NCI-H2081 (cell line): ENCODE results near the gene COX7A1.
"Not testable (repeated sequence)": the region's sequence is repeated elsewhere in the genome, so short reads cannot be mapped to it uniquely, and the experiment has no call there.

ENCODE experiments used
- DNase-seq, 2 experiments: peaks; one replicate each; lab custom pipeline; 2025; lab: John Stamatoyannopoulos, UW

The COX7A1 gene

GRCh38 chr19:36152352-36153091 is at the start of gene COX7A1:
TSS of gene COX7A1 (minus strand) at chr19:36152447. CDS start at chr19:36152407, 40 bp downstream.
- DNase-seq: no peak

GRCh38 chr19:36201684-36202083 is 49.4 kb upstream of the COX7A1 start:
- DNase-seq: no peak

GRCh38 chr19:36198119-36198518 is 45.9 kb upstream of the COX7A1 start:
- DNase-seq: no peak

GRCh38 chr19:36196249-36196648 is 44.0 kb upstream of the COX7A1 start:
- DNase-seq: no peak

GRCh38 chr19:36186722-36187121 is 34.5 kb upstream of the COX7A1 start:
- not testable (repeated sequence) for DNase-seq

GRCh38 chr19:36183245-36183628 is 31.0 kb upstream of the COX7A1 start:
- no peak for DNase-seq

- DNase-seq: no peak
Observed at GRCh38 chr19:36182612-36183244, 30.5 kb upstream of the COX7A1 start.

- not testable (repeated sequence) for DNase-seq
Observed at GRCh38 chr19:36179077-36179476, 26.8 kb upstream of the COX7A1 start.

- DNase-seq: not testable (repeated sequence)
Observed at GRCh38 chr19:36173846-36174245, 21.6 kb upstream of the COX7A1 start.

GRCh38 chr19:36172852-36173251 is 20.6 kb upstream of the COX7A1 start:
- no peak for DNase-seq

- peak; percentile 18 to 77 for DNase-seq
Observed at GRCh38 chr19:36169084-36169760, 17.0 kb upstream of the COX7A1 start.

- no peak for DNase-seq
Observed at GRCh38 chr19:36163813-36164212, 11.6 kb upstream of the COX7A1 start.

GRCh38 chr19:36160821-36161596 is 8.8 kb upstream of the COX7A1 start:
- DNase-seq: no peak

GRCh38 chr19:36153126-36153525 is 879 bp upstream of the COX7A1 start:
- no peak for DNase-seq

GRCh38 chr19:36152019-36152351 is 262 bp downstream of the COX7A1 start:
- DNase-seq: no peak

- DNase-seq: no peak
Observed at GRCh38 chr19:36151144-36152018, 866 bp downstream of the COX7A1 start.

GRCh38 chr19:36150586-36150985 is 1.7 kb downstream of the COX7A1 start:
- DNase-seq: no peak

- no peak for DNase-seq
Observed at GRCh38 chr19:36149673-36150406, 2.4 kb downstream of the COX7A1 start.

- no peak for DNase-seq
Observed at GRCh38 chr19:36144624-36145023, 7.6 kb downstream of the COX7A1 start.

GRCh38 chr19:36142496-36142895 is 9.8 kb downstream of the COX7A1 start:
- DNase-seq: no peak

GRCh38 chr19:36142046-36142445 is 10.2 kb downstream of the COX7A1 start:
- no peak for DNase-seq
